Central memory CD4-positive, alpha-beta T cell (primary cell): ENCODE measurements around the gene DDAH2.

Experiments used
- DNase-seq: peaks from one replicate; pipeline ENCODE4 v3.0.0; 2022

Gene DDAH2

DNA sequence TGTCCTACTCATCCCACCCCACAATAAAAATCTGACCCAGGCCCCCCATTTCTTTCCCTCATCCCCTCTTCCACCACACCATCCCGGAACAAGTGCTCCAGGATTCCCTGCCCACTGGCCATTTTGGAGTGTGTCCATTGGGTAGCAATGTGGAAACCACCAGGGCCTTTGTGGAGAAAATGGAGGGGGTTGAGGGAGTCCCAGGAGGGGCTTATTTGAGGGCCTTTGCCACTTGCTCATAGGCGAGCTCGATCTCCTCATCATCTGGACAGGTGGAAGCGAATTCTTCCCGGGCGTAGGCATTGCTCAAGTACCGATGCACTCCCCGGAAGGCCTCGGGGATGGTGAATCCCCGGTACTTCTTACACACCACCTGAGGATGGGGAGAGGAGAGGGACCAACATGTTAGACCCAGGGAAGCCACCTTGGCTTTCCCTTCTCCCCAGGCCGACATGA, 1.6 kb upstream of the DDAH2 start:
- DNase-seq: no peak

DNA sequence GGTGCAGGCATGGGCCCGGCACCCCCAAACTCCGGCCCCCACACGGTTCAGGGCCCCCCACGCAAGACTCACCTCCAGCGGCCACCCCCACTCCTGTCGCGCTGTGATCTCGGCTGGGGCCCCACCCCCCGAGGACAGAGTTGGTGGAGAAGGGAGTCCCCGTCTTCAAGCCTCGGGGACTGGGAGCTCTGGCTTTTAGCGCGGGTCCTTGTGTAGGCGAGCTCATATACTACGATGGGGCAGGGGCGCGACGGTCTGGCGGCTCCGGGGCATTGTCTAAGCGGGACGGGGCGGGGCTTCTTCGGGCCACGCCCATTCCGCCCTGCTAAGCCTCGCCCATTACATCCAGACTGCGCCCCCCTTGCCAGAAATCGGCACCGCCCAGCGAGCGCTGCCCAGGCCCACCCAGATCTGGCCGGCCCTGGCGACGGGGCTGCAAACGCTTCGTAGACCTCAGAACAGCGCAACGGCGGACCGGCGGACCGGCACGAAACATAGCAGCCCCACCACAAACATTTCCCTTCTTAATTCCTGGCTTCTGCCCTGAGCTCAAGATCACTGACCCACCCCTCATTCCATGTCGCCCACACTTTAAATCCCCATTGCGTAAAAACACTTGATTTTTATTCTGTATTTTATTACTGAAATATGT, 1.0 kb upstream of the DDAH2 start:
- peak; percentile 54 for DNase-seq

DNA sequence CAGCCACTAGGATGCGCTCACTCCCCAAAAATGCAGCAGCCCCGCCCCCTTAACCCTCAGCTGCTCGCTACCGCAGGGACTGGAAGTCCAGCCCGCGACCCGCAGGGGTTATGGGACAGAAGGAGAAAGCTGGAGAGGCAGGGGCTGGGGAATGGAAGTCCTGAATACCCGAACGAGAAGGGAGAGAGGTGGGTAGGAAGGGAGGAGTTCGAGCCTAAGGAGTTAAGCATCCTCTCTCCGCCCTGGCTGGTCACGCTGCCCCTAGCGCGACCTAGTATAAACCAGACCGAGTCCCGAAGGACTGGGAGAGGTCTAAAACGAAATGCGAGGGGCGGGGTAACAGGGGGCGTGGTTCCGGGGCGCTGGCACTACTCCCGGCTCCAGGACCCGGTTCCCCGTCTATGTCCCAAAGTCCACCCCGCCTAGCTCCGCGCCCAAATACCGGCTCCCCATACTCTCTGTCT, 448 bp upstream of the DDAH2 start:
- peak; percentile 74 for DNase-seq

DNA sequence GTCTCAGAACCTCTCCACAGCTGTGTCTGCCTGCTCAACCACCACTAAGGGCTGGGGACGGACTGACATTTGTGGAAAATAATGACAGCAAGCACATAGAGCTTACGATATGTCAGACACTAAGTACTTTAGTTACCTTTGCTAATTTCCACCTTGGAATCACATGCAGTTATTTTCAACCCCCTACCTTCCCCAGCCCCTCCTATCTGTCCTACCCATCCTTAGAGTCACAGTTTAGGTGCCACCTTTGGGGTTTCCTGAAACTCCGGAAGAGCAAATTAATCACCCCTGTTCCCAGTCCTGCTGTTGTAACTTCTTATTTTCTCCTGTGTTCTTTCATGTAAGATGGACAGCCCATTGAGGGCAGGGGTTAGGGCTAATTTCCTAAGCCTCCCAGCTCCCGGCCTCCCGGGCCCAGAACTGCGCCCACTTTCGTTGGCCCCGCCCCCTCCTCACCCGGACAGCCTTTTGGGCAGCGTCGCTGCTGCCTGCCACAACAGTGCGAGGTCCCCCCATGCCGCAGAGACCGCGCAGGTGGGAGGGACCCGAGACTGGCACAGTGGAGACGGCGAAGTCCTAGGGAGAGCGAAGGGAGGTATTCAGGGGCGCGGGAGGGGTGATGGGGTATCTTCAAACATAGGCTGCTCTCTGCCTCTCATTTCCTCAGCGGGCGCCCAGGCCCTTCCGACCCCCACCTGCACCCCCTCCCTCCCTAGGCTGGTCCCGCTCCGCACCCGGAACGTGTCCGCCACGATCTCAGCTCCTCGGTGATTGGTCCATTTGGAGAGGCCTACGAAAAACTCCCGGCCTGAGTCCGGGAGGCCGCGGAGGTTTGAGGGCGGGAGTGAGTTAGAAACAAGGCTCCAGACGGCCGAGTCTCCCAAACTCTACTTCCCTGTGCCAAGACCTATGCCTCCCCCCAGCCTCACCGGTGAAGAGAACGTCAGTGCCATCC, 1.1 kb downstream of the DDAH2 start:
- DNase-seq: no peak

DNA sequence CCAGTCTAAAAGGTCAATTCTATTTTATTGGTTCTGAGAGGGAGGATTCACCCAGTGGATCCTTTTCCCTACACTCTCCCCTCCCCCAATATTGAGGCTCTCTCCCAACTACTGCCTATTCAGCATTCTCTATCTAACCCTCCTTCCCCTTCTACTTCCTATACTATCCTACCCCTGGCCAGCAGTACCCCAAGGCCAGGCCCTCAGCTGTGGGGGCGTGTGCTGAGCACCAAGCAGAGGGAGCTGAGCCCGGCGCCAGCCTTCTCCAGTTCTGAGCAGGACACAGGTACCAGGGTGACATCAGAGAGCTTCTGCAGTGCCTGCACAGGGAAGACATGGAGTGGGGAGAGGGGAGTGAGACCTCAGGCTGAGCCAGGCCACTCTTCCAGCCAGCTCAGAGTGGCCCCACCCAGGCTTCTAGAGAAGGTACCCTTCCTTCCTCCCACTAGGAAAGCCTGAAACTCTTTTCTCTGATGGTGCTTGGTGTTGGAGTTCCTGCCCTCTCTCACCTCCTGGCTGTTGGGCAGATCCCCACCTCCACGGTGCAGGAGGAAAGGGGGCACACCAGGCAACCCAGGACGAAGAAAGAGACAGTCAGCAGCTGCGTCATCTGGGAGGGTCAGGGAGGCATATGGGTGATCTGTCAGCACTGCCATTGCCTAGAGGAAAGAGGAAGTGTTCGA, 1.9 kb downstream of the DDAH2 start:
- DNase-seq: no peak

DNA sequence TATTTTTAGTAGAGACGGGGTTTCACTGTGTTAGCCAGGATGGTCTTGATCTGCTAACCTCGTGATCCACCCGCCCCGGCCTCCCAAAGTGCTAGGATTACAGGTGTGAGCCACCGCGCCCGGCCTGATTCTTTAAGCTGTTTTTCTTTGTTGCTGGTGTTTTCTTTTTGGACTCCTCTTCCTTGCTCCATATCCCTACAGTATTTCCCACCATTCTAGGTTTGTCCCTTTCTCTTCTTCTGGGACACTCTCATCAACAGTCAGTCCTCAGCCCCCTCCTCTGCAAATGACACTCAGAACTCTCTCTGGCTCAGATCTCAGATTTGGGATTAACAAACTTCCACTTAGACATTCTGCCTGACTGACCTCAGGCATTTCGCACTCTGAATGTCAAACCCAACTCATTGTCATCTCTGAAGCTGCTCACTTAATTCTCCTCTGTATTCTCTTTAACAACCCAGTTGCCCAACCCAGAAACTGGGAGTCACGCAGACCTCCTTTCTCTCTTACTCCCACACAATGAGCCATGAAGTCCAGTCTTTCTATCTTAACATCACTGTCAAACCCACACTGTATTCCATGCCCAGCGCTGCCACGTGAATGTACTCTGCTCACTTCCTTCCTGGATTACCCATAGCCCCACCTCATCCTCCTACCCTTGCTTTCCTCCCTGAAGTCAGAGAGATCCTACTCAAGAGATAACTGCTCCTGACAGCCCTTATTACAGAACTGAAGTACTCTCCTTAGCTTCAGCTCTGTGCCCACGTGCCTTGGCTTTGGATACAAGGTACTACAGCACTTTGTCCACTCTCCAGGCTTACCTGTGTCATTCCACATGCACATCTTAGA, 3.4 kb downstream of the DDAH2 start:
- no peak for DNase-seq

DNA sequence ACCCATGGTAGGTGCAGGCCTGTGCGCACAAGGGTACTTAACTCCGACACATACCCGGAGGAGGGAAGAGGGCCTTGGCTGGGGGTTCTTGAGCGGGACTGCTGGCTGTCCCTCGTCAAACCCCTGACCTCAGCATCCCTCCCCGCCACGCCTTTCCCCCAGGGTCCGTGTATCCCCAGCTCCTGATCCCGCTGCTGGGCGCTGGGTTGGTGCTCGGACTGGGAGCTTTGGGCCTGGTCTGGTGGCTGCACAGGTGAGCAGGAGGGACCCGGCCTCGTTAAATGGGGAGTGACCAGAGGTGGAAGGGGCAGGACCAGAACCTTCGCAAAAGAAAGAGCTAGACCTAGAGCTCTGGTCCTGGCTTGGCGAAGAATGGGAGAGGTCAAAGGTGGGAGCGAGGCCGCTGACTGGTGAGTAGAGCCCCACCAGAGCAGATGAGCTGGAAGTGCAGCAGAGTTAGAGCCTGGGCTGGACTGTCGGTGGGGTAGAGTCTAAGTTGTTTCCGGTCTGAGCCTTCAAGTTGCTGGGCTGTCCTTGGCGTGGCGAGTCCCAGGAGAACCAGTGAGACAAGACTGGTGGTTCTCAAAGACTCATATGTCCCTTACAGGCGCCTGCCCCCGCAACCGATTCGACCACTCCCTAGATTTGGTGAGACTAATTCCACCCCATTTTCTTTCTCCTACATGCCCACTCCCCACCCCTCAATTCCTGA, 5.0 kb downstream of the DDAH2 start:
- DNase-seq: no peak

DNA sequence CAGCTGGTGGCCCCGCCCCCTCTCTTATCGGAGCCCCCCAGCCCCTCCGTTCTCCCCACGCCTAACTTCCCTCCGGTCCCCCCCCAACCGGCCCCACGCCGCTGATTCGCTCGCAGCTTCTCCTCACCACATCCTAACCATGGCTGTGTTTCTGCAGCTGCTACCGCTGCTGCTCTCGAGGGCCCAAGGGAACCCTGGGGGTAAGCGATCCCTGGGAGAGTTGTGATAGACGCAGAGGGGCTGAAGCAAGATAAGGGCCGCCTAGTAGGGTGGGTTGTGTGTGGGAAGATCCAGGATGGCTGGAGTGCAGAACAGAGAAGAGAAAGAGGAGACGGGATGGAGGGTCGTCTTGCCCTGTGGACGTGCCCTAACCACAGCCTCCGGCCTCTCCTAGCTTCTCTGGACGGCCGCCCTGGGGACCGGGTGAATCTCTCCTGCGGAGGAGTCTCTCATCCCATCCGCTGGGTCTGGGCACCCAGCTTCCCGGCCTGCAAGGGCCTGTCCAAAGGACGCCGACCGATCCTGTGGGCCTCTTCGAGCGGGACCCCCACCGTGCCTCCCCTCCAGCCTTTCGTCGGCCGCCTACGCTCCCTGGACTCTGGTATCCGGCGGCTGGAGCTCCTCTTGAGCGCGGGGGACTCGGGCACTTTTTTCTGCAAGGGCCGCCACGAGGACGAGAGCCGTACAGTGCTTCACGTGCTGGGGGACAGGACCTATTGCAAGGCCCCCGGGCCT, 5.7 kb downstream of the DDAH2 start, which contains the start of gene MPIG6B:
TSS of gene MPIG6B (plus strand) at position 129 of the 735 bp plus-strand sequence. CDS start at position 140, 11 bp downstream.
- no peak for DNase-seq

DNA sequence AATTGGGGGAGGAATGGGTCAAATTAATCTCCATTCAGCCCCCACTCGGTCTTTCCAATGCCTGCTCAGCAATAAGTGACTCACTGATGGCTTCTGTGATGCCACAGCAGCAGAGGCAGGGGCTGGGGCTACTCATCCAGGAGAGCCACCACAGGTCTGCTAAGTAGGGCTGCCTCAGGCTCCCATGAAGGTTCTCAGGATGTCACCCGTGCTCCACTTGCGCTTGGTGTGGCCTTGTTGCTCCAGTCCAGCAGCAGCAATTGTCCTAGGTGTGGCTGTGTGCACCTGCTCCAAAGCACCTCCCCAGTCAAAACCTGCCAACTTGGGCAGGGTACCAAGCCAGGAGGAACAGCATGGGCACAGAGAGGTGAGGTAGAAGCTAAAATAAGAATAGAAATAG, 6.9 kb downstream of the DDAH2 start:
- no peak for DNase-seq

DNA sequence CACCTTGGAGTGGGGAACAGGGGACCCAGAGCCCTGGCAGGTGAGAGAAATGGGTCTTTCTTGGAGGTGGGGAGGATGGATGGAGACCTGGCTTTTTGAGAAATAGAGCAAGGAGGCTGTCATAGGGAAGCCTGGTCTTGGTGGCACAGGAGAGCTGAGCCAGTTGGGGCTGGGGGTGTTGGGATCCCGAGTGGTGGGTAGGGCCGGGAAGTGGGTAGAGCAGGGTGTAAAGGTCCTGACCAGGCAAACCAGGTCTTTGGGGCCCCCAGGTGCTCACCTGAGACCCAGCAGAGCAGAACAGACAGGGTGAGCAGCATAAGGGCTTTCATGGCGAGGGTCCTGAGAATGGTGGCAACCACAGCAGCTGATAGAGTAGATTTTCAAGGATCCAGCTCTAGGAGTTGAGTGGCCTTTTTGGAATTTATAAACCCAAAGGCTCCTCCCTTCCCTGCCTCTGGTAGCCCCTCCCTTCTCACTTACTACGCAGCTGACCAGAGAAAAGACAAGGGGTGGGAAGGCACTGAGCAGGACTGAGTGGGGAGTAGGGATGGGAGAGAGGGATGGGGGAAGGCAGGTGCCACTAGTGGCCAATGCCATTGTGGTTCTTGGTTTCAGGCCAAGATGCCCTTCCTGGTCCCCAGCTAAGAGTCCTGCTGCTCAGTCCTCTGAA, 7.6 kb downstream of the DDAH2 start, which contains the start of gene LY6G6C:
TSS of gene LY6G6C (minus strand) at position 396 of the 670 bp plus-strand sequence. CDS start at position 329, 67 bp downstream.
- no peak for DNase-seq

DNA sequence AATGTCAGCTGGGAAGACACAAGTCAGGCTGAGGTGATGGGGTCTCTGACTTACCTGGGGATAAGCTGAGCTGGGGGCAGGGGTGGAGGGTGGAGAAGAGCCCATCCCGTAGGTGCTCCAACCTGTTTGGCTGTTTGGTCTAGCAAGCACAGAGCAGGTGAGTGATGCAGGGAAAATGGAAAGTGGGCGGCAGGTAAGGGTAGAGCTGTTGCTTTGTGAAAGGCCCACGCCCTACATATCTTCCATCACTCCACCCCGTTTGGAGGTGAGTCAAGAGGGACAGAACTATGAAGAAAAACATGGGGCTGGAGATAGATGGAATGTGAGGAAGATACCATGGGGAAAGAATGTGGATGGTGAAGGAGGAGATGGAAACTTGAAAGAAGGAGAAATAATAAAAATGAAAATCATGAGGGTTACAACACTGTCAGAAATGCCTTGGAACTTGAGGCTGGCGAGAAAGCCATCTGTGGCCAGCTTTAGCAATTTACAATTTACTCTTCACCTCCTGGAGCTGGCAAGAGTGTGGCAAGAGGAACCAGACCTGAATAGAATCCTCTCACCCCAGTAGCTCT, 8.8 kb downstream of the DDAH2 start:
- DNase-seq: no peak

DNA sequence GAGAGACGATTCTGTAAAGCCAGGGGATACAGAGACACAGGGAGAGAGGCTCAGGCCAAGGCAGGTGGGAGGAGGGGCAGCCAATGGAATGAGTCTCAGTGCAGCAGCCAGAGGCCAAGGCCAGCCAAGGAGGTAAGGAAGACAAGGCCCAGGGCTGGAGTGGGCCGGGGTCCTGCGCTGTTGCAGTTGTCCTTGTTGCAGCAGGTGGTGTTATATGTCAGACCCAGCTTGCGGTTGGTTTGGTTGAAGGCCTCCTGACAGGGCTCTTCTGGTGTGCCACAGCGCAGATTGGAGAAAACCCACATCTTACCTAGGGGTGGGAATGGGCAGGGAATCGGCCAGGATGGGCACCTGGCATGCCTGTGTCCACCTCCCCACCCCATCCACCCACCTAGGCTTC, 10.1 kb downstream of the DDAH2 start:
- no peak for DNase-seq

DNA sequence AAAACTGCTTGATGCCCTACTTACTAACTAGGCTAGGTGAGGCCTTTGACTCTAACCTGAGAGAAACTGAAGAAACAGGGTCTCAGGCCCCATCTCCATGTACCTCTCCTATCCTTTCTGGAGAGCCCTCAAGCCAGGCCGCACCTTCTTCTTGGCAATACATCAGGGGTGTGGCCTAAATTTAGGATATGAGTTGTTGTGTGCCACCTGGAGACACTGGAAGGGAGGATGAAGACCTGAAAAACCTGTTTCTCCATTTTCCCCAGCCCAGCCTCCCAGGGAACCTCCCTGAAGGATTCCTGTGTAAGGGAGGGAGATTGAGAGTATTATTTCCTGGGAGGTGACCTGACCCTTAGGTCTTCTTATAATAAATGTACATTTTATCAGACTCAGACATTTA, 10.8 kb downstream of the DDAH2 start:
- DNase-seq: no peak

DNA sequence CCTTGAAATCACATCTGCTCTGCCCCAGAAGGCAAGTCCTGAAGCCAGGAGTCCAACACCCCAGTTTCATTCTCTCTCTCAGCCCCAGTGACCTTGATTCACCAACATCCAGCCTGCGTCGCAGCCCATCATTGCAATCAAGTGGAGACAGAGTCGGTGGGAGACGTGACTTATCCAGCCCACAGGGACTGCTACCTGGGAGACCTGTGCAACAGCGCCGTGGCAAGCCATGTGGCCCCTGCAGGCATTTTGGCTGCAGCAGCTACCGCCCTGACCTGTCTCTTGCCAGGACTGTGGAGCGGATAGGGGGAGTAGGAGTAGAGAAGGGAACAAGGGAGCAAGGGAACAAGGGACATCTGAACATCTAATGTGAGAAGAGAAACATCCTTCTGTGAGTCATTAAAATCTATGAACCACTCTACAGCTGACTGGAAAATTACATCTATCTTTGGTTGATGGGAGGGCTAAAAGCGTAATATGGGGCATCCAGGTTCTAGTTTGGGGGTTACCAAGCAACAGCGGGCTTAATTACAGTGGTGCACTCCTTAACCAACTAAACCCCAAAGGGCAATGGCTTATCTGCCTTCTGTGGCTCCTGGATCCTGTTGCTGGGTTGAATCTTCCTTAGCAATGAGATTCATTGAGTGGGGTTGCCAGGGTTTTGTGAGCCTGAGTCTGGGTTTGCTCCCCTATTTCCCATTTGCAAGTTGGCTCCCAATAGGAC, 11.4 kb downstream of the DDAH2 start:
- DNase-seq: no peak

DNA sequence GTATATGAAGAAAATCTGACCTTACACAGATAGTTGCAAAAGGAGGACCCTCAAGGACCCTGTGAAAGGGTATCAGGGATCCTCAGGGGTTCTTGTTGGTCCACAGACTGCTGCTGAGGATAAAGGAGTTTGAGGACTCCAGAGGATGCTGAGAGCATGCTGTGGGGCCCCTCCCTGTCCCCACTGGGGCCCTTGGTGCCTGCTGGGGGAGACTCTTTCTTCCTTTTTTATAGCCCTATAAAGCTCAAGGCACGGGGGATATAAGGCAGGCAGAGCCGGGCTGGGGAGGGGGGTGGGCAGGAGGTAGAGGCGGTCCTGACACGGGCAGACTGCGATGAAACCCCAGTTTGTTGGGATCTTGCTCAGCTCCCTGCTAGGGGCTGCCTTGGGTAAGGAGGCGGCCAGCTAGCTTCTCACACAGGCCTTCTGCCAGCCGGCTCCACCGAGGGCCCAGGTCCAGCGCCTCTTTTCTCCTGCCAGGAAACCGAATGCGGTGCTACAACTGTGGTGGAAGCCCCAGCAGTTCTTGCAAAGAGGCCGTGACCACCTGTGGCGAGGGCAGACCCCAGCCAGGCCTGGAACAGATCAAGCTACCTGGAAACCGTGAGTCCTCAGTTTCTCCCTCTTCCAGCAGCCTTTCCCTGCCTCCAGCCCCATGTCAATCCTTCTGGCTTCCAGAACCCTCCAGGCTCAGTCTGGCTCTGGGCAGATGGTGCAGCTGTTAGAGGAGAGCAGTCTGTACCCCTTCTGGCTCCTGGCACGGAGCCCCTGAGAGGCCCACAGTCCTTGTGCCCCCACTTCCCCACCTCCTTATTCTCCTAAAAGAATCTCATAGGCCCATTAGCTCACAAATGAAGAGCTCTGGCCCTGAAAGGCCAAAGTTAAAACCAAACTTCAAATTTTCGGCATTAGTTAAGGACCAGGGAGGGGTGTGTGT, 13.8 kb downstream of the DDAH2 start, which contains the start of gene LY6G6D:
TSS of gene LY6G6D (plus strand) at position 327 of the 937 bp plus-strand sequence. CDS start at position 335, 8 bp downstream.
- no peak for DNase-seq

DNA sequence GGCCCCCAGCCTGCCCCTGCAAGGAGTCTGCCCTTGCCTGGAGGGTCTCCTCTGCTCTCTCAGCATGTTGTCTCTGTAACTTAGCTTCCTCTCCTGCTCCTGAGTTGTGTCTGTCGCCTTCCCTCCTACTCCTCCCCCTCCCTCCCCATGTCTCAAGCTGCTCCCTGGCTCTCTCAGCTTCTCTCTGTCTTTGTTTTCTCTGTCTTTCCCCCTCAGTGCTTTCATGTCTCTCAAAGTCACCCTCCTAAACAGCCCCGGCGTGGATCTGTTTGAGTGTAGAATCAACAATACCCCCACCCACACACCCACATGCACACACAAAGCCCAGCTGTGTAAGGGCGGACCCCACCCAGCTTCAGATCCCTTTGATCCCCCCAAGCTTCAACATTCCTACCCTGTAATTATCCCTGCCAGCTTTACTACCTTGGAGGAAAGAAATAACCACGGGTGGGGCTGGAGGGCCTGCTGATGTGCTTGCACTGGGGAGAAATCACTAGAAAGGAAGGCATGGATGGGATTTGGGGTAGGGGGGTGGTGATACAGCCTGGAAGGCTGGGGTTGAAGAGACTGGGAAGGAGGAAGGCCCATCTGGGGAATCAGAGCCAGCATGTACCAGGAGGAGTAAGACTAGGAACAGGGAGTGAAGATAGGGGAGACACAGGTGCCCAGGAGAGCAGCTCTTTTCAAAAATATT, 15.0 kb downstream of the DDAH2 start:
- DNase-seq: no peak

DNA sequence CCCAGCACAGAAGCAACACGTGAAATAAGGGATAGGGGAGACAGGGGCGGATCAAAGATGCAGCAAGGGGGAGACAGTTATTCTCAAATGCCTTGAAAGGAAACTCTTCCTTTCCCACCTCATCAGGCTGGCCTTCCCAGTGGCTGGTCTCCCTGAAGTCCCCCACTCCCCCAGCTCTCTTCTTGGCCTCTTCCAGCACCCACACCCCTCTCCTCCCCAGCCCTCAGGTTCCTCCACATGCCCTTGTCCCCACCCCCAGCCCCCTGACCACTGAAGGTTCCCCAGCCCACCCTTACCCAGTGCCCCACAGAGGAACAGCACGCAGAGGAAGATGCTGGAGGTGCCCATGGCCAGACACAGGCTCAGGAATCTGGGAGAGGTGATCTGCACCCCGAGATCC, 15.6 kb downstream of the DDAH2 start:
- DNase-seq: no peak
